RPMI8226 (cell line): ENCODE data around the gene AHDC1.
"Not testable (repeated sequence)": the region's sequence is repeated elsewhere in the genome, so short reads cannot be mapped to it uniquely, and the experiment has no call there.

Source experiments
- DNase-seq: peaks from one replicate; pipeline ENCODE4 v3.0.0-alpha.2; 2015

The AHDC1 gene

DNA sequence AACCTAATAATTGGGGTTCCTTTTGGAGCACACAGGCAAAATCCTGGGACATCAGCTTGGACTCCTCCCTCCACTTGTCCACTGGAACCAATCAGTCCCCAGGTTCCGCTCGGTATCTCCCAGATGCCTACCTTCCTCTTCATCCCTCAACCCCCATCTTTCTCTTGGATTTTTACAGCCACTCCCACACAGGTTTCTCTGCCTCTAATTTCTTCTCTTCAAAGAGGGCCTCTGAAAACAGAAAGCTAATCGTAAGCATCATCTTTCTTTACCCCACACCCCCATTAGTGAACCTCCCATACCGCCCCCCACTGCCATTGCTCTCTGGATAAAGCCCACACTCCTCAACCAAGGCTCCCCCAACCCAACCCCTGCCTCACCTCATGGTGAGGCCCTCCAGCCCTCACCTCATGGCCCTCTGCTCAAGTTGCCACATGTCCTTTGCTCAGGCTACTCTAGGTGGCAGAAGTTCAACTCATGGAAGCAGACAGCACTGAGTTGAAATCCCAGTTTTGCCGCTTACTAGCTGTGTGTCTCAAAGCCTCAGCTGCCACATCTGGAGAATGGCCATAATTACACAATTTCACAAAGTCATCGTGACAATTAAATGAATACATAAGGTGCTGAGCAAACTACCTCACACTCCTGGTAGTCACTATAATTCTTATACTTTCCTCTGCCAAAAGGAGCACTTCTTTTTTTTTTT is 95.8 kb downstream of the AHDC1 start:
- DNase-seq = peak; percentile 64

- no peak for DNase-seq
These were observed 97.2 kb downstream of the AHDC1 start for GRCh38 chr1:27506703-27507102.

GRCh38 chr1:27505420-27505680 is 98.6 kb downstream of the AHDC1 start:
- no peak for DNase-seq

GRCh38 chr1:27504588-27505419 is 99.1 kb downstream of the AHDC1 start:
- no peak for DNase-seq

GRCh38 chr1:27503844-27504587 is 99.9 kb downstream of the AHDC1 start:
- no peak for DNase-seq

GRCh38 chr1:27503033-27503432 is 100.9 kb downstream of the AHDC1 start:
- no peak for DNase-seq

DNA sequence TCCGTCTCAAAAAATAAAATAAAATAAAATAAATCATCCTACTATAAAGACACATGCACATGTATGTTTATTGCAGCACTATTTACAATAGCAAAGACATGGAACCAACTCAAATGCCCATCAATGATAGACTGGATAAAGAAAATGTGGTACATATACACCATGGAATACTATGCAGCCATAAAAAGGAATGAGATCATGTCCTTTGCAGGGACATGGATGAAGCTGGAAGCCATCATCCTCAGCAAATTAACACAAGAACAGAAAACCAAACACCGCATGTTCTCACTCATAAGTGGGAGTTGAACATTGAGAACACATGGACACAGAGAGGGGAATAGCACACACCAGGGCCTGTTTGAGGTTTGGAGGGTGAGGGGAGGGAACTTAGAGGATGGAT is 102.8 kb downstream of the AHDC1 start:
- DNase-seq = not testable (repeated sequence)

DNA sequence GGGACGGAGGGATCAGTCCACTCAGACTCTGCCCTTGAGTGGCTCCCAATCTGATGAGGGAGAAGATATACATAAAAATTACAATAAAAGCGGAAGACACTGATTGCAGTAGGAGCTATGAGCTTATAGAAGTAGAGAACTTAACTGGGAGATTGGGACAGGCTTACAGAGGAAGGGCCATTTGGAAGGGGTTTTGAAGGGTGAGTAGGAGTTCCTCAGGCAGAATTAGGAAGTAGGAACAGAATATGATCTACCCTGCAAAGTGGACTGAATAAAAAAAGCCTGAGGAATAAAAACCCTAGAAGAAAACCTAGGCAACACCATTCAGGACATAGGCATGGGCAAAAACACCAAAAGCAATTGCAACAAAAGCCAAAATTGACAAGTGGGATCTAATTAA is 104.8 kb downstream of the AHDC1 start:
- DNase-seq = no peak

DNA sequence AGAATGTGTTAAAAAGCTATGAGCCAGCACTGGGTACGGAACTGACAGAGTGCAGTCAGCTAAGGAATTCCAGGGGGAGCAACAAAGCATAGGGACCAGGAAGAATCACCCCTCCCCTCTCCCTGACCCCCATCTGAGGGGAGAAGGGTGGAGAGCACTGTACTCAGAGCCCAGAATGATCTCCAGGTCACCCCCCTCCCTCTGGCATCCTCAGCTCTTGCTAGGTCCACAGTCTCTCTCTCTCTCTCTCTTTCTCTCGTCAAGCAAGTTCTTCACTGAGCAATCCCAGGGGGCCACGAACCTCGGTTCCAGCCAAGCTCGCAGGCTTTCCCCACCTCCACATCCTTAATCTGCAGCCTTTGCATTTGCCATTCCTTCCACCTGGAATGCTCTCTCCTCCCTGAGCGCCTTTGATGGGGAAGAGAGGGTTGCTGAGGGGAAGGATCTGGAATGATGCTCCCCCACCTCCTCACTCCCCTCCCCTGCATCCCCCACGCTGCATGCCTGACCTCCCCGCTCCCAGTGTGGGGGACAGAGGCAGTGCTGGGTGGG is 107.3 kb downstream of the AHDC1 start:
- no peak for DNase-seq

DNA sequence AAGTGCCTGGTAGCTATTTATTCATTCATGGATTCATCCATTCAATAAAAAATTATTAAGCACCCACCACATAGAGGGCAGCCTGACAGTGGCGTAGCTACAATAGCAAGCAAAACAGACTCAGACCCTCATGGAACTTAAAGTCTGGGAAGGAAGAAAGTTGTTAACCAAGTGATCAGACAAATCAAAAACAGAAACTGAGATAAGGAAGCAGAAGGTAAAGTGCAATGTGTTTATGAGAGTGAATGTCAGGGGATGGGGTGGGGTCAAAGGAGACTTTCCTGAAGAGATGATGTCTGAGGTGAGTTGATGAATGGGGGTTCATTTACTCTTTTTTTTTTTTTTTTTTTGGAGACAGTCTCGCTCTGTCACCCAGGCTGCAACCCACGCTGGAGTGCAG is 111.1 kb downstream of the AHDC1 start:
- no peak for DNase-seq

DNA sequence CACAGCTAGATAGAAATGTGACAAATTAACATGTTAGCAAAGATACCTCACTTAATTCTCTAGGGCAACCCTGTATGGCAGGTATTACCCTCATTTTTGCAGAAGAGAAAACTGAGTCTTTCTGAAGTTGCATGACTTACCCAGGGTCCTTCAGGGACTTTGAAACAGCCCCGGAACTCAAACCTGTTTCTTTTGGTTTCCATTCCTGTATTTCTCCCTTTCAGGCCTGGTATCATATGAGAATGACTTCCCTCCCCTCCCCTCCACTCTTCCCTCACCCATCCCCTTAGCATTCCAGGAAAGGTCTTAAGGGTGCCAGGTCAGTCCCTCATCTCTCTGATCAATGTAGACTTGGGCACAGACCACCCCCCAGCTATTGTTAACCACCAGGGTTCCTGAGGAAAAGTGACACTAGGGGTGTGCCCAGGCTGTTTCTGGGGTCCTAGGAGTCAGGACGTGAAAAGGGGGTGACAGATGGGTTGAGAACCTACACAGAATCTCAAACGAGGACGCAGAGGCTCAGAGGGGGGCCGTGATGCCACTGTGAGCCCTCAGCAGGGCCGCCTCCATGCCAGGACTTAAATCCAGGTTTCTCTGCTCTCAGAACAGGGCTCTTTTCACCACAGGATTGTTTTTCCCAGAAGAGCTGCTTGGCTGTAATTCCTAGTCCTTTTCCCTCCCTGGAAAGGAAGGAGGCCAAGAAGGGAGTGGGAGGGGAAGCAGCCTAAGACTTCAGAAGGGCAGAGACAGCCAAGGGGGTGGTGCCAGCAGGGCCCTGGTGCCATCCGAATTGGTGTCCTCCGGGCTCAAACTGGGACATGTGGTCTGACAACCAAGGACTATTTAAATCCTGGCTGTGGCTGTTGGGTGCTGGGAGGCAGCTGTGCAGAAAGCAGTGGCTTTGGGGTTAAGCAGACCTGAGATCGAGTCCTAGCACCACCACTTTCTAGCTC is 111.9 kb downstream of the AHDC1 start:
- DNase-seq = no peak

DNA sequence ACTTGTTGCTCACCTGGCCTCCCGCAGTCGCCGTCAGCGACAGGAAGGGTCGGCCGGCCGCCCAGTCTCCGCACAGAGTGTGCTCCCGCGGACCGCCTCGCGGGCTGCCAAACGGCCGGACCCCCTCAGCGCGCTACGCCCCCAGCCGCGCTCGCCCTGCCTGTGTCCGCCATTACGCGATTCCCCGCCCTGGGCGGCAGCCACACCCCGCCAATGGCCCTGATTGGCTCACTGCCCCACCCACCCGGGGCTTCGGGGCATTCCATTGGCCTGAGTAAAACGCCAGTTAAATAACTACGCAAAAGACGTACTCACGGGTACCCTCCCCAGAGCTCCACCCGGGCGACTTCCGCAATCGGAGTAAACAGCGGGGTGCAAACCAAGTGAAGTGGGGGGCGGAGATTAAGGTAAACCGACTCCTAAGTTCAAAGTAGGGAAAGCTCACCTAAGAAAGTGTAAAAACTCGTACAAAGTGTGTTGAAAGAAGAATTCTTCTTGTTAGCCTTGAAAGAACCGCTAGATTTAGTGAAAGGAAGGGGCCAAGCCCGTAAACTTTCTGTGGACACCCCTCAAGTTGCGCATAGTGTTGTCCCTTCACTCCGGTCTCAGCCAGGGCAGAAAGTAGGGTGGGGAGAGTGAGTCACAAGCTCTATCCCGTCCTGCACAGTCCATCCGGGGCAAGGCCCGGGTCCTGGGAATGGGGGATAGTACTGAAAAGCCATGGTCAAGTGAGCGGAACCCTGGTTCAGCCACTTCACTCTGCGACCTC is 113.8 kb downstream of the AHDC1 start, which contains the start of gene WASF2:
TSS of gene WASF2 (minus strand) at position 195 of the 769 bp plus-strand sequence. CDS start 61,277 bp downstream, outside the sequence.
- peak; percentile 99 for DNase-seq

GRCh38 chr1:27489501-27489972 is 114.4 kb downstream of the AHDC1 start:
- DNase-seq = peak; percentile 40

DNA sequence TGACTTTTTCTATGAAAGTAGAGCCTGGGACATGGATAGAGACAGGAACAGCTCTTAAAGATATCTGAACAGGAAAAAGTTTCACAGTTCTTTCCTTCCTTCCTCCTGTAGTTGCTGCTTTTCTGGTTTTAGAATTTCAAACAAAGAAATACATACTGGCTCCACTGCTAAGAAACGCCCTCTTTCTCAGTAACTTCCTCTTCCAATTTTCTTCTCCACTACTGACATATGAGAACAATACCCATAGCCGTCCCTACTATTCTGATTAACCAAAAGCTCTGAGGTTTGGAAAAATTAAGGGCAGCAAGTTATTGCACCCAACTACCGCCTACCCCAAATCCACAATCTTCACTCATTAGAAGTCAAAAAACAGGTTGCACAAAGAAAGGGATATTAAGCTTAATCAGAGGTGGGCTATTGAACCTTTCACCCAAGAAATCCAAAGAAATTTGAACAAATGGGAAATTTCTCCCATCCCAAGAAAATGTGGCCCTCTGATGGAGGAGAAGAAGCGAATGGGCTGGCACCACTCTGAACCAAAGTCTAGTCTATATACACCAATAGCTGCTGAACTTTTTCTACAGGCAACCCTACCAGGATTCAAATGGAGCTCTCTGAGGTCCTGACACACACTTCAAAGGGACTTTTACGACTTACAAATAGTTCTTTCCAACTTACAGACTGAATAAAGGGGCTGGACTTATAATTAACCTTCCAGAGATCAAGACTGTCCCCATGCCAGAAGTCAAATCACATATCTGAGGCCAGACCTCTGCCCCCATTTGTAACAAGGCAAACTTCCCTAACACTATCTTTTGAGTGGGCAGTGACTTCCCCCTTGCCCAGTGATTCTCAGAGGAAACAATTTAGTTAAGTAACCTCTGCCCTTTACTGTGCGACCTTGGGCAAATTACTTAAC is 115.7 kb downstream of the AHDC1 start:
- DNase-seq = peak; percentile 42

DNA sequence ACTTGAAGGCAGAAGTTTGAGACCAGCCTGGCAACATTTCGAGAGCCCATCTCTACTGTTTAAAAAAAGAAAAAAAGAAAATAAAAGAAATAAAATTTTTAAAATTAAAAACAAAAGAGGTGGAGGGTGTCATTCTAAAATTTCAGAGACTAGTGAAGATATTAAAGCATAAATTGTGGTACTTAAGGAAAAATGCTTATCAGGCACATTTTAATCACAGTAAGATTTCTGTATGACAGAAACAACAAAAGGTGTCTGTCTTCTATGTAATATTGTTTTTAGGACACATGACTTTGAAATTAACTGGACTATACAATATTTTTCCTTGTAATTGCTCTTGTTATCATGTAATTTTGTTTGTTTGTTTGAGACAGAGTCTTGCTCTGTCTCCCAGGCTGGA is 118.6 kb downstream of the AHDC1 start:
- DNase-seq = no peak
